Retinal pigment epithelial cell (primary cell): ENCODE results near the gene SLC6A17.

Experiments
- DNase-seq: peaks from one replicate; pipeline ENCODE4 v3.0.0-alpha.2; 2010; ENCODE audit warnings: low read depth
- H3K4me3 ChIP-seq: 2 replicates; pipeline ENCODE4 v1.5.1; 2011; ENCODE audit warnings: mild to moderate bottlenecking, low read length, control low read depth, moderate library complexity
- TF ChIP-seq, protein P1 (sequence below): conservative IDR thresholded peaks from 2 replicates; pipeline ENCODE4 v1.5.1; 2011; ENCODE audit warnings: low read depth, low read length, control low read depth, inconsistent platforms

Gene SLC6A17

DNA sequence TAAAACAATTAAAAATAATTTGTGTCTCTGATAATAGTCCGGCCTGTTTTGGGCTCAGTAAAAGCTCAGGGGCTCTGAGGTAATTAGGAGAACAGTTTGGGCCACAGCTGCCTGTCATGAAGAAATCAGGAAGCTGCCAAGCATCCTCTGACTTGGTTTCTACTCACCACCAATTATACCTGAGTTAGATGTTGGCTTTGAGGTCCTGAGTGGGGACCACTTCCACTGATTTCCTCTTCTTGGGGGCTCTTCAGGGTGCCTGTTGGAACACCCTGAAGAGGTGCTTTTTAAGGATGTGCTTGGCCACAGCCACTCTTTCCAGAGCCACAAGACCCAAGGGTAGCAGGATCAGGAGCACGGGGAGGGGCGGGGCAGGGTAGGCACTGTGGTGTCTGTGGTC lies 10.9 kb downstream of the SLC6A17 start:
- DNase-seq = no peak
- TF ChIP-seq, protein P1, sequence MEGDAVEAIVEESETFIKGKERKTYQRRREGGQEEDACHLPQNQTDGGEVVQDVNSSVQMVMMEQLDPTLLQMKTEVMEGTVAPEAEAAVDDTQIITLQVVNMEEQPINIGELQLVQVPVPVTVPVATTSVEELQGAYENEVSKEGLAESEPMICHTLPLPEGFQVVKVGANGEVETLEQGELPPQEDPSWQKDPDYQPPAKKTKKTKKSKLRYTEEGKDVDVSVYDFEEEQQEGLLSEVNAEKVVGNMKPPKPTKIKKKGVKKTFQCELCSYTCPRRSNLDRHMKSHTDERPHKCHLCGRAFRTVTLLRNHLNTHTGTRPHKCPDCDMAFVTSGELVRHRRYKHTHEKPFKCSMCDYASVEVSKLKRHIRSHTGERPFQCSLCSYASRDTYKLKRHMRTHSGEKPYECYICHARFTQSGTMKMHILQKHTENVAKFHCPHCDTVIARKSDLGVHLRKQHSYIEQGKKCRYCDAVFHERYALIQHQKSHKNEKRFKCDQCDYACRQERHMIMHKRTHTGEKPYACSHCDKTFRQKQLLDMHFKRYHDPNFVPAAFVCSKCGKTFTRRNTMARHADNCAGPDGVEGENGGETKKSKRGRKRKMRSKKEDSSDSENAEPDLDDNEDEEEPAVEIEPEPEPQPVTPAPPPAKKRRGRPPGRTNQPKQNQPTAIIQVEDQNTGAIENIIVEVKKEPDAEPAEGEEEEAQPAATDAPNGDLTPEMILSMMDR = no peak
- H3K4me3 ChIP-seq = no peak overlapping the region

DNA sequence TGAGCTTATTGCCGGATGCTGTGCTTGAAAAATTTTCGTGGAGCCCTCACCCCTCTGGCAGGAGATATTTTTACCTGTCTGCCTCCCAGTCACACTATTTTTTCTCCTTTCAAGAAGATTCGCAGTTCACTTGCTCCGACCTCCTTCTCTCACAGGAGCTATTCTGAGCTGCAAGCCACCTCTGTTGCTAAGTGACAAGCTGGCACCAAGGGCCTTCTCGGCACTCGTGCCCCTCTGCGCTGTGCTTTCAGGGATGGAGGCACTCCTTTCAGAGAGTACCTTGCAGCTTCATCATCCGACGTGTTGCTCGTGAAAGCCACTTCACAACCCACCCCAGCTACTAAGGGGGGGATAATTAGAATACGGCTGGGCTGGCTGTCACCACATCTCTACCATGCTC lies 11.6 kb downstream of the SLC6A17 start:
- TF ChIP-seq, protein P1 = no peak
- DNase-seq = no peak
- H3K4me3 ChIP-seq = no peak overlapping the region

DNA sequence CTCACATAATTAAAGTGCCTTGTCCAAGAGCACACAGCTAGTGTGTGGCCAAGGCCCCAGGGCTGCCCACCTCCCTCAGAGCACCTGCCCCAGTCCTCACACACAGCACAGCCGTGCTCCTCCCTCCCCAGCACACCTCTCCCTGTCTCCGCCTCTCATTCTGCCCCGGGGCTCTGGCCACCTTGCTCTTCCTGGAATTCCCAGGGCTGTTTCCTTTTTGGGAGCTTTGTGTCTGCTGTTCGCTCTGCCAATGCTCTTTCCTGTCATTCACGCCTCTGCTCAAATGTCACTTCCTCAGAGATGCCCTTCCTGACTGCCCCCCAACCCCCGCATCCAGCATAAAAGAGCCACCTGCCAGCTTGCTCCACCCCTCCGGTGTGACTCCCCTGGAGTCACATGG lies 13.3 kb downstream of the SLC6A17 start:
- TF ChIP-seq, protein P1 = no peak
- no peak overlapping the region for H3K4me3 ChIP-seq
- no peak for DNase-seq

DNA sequence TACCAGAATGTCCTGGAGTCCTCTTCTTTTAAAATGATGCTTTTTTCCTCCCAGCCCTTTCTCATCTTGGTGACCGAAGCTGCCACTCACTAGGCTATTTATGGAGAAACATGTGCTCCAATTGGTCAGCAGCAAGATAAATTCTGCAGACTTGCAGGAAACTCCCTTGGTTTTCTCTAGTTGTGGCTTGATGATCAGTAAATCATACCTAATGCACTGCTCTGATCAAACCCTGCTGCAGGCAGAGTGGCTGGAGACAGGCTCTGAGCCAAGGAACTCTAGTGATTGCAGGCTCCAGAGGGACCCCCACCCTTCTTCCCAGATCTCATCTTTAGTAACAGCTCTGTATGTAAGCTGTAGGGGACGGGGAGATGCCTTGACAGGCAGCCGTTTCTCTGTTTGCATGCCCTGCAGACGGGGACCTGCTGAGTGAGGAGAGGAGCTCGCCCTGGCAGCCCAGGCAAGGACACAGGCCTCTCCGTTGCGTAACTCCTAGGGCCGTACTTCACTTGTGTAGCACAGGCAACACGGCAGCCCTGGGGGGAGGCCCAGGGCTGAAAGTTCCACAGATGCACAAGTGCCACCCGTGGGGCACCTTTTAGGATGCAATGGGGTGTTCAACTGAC lies 14.5 kb downstream of the SLC6A17 start:
- no peak overlapping the region for H3K4me3 ChIP-seq
- TF ChIP-seq, protein P1 = no peak
- DNase-seq = no peak

DNA sequence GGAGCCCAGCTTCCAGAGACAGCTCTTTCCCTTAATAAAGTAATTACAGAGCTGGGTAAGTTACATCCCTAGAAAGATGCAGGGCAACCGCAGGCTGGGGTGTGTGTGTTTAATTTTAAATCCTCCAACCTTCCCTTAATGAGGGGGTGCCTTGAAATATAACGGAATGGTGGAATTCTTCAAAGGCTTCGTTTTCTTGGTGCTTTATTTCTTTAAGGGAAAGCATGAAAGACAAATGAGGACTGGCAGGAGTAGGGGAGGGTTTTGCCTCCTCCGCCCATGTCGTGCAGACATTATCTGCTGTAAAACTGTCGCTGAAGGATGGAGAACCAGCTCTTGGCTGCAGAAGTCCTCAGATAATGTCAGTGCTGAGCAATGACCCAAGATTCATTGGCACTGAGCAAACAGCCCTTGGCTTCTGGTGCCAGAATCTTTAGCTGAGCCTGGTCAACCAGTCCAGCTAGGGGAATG lies 15.5 kb downstream of the SLC6A17 start:
- TF ChIP-seq, protein P1 = no peak
- no peak overlapping the region for H3K4me3 ChIP-seq

DNA sequence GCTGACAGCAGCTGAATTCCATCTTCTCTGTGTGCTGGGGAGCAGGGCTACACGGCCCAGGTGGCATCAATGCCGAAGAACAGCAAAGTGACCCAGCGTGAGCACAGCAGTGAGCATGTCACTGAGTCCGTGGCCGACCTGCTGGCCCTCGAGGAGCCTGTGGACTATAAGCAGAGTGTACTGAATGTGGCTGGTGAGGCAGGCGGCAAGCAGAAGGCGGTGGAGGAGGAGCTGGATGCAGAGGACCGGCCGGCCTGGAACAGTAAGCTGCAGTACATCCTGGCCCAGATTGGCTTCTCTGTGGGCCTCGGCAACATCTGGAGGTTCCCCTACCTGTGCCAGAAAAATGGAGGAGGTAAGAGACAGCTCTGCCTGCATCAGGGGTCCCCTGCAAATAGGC lies 16.6 kb downstream of the SLC6A17 start:
- DNase-seq = no peak
- H3K4me3 ChIP-seq = no peak overlapping the region
- TF ChIP-seq, protein P1 = no peak

More for the DNA sequence above, 15.5 kb downstream of the SLC6A17 start:
- DNase-seq = no peak
